Umbilical cord (tissue), 2 donors: Measurements from ENCODE around the gene XK. TPM values are rescaled to one million over a fixed set of nuclear protein-coding genes. Genes with fewer than 3 reads are reported as not detected.
"Not testable (repeated sequence)": the region's sequence is repeated elsewhere in the genome, so short reads cannot be mapped to it uniquely, and the experiment has no call there.

Source experiments
- DNase-seq: peaks from one replicate; pipeline ENCODE4 v3.0.0-alpha.2; 2015; ENCODE audit warnings: low spot score
- total RNA-seq: library from RNA; depleted of rRNA; stranded (reverse); fragments of >200 nt; gene quantifications from one replicate; pipeline ENCODE4 v1.2.3, GENCODE V29; 2014; ENCODE audit warnings: low replicate concordance; ENCODE audit not compliant: insufficient read depth

XK gene
- 7.7 TPM for total RNA-seq

- no peak for DNase-seq
These were observed at the start of gene XK for GRCh38 chrX:37685381-37686359. TSS of gene XK (plus strand) at chrX:37685791. CDS start at chrX:37685962, 171 bp downstream.

- no peak for DNase-seq
These were observed 47.5 kb upstream of the XK start for GRCh38 chrX:37638047-37638446.

GRCh38 chrX:37640142-37640541 is 45.4 kb upstream of the XK start:
- DNase-seq = no peak

GRCh38 chrX:37641859-37642258 is 43.7 kb upstream of the XK start:
- DNase-seq = no peak

GRCh38 chrX:37644381-37645305 is 40.9 kb upstream of the XK start:
- DNase-seq = peak; percentile 21

GRCh38 chrX:37646254-37646653 is 39.3 kb upstream of the XK start:
- DNase-seq = no peak

- not testable (repeated sequence) for DNase-seq
These were observed 34.7 kb upstream of the XK start for GRCh38 chrX:37650879-37651278.

GRCh38 chrX:37651921-37652452 is 33.6 kb upstream of the XK start:
- no peak for DNase-seq

- no peak for DNase-seq
These were observed 32.9 kb upstream of the XK start for GRCh38 chrX:37652589-37653231.

GRCh38 chrX:37653397-37654085 is 32.0 kb upstream of the XK start:
- DNase-seq = no peak

- DNase-seq = no peak
These were observed 27.1 kb upstream of the XK start for GRCh38 chrX:37658343-37659030.

- DNase-seq = no peak
These were observed 26.5 kb upstream of the XK start for GRCh38 chrX:37659047-37659446.

GRCh38 chrX:37662181-37662580 is 23.4 kb upstream of the XK start:
- no peak for DNase-seq

- DNase-seq = no peak
These were observed 19.1 kb upstream of the XK start for GRCh38 chrX:37666516-37666915.

GRCh38 chrX:37667141-37667540 is 18.4 kb upstream of the XK start:
- no peak for DNase-seq

GRCh38 chrX:37672563-37672962 is 13.0 kb upstream of the XK start:
- no peak for DNase-seq

GRCh38 chrX:37676811-37677210 is 8.8 kb upstream of the XK start:
- no peak for DNase-seq

- DNase-seq = no peak
These were observed 8.3 kb upstream of the XK start for GRCh38 chrX:37677243-37677642.

GRCh38 chrX:37677765-37678164 is 7.8 kb upstream of the XK start:
- DNase-seq = no peak

- DNase-seq = no peak
These were observed 7.0 kb upstream of the XK start for GRCh38 chrX:37678574-37678973.
